Nephron (organoid): ENCODE results near the gene SLC25A6.
A peak's percentile ranks its signal among the peaks of the same experiment; 100 is the strongest.

Source experiments
- H3K27ac Mint-ChIP-seq, 3 experiments: 2 replicates each; pipeline ENCODE4 v1.8.0; 2020; ENCODE audit warnings: mixed read lengths in 3 of 3, mild to moderate bottlenecking in 2 of 3, moderate library complexity in 1 of 3
- H3K27me3 Mint-ChIP-seq: 2 replicates; pipeline ENCODE4 v1.8.0; 2021; ENCODE audit warnings: low read depth, mild to moderate bottlenecking, moderate library complexity, mixed read lengths
- H3K36me3 Mint-ChIP-seq: 2 replicates; pipeline ENCODE4 v1.8.0; 2020; ENCODE audit warnings: low read depth, mixed read lengths
- H3K4me1 Mint-ChIP-seq: 2 replicates; pipeline ENCODE4 v1.8.0; 2020; ENCODE audit warnings: mixed read lengths
- H3K4me3 Mint-ChIP-seq, 3 experiments: 2 replicates each; pipeline ENCODE4 v1.8.0; 2020; ENCODE audit warnings: mild to moderate bottlenecking in 3 of 3, mixed read lengths in 3 of 3, moderate library complexity in 2 of 3
- H3K9me3 Mint-ChIP-seq: 2 replicates; pipeline ENCODE4 v1.8.0; 2020; ENCODE audit warnings: mixed read lengths
- TF ChIP-seq, protein P1 (sequence below), 3 experiments: fragments of 200-600 bp; sonication (generic); IDR thresholded peaks; one replicate each; pipeline ENCODE4 v1.5.0; 2021; ENCODE audit warnings: antibody characterized with exemption in 3 of 3; ENCODE audit not compliant: unreplicated experiment in 3 of 3

SLC25A6 gene

DNA sequence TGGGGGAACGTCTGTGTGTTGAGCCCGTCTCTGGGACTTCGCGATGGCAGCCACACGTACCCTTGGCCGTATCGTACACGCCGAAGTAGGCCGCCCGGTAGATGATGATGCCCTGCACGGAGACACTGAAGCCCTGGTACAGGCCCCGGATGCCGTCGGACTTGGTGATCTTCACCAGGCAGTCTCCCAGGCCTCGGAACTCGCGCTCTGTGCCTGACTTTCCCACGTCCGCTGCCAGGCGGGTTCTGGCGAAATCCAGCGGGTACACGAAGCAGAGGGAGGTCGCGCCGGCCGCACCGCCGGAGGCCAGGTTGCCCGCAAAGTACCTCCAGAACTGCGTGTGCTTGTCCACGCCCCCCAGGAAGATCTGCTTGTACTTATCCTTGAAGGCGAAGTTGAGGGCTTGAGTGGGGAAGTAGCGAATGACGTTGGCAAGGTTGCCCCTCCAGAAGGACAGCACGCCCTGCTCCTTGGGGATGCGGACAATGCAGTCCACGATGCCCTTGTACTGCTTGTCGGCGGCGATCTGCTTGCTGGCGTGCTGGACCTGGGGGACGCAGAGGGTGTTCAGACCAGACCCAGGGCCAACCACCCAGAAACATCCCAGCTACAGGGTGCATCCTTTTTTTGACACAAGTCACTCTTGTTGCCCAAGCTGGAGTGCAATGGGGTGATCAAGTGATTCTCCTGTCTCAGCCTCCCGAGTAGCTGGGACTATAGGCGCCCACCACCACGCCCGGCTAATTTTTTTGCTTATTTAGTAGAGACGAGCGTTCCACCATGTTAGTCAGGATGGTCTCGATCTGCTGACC lies 2.5 kb downstream of the SLC25A6 start:
- no peaks in the 10 kb centered on the region for H3K9me3 Mint-ChIP-seq
- TF ChIP-seq, protein P1, sequence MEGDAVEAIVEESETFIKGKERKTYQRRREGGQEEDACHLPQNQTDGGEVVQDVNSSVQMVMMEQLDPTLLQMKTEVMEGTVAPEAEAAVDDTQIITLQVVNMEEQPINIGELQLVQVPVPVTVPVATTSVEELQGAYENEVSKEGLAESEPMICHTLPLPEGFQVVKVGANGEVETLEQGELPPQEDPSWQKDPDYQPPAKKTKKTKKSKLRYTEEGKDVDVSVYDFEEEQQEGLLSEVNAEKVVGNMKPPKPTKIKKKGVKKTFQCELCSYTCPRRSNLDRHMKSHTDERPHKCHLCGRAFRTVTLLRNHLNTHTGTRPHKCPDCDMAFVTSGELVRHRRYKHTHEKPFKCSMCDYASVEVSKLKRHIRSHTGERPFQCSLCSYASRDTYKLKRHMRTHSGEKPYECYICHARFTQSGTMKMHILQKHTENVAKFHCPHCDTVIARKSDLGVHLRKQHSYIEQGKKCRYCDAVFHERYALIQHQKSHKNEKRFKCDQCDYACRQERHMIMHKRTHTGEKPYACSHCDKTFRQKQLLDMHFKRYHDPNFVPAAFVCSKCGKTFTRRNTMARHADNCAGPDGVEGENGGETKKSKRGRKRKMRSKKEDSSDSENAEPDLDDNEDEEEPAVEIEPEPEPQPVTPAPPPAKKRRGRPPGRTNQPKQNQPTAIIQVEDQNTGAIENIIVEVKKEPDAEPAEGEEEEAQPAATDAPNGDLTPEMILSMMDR (IDR thresholded peaks at IDR 0.05; ENCODE audit: unreplicated experiment in 3 of 3) = no peak
- H3K27me3 Mint-ChIP-seq = peaks cover 4% of the 10 kb centered on the region
- H3K4me1 Mint-ChIP-seq = peaks cover 15% of the 10 kb centered on the region
- H3K36me3 Mint-ChIP-seq = peaks cover 65% of the 10 kb centered on the region
- peak overlapping the region in 1 of 3 experiments; percentile 37 for H3K27ac Mint-ChIP-seq
- H3K4me3 Mint-ChIP-seq = peak overlapping the region; percentile 70 to 79 (median 75)

DNA sequence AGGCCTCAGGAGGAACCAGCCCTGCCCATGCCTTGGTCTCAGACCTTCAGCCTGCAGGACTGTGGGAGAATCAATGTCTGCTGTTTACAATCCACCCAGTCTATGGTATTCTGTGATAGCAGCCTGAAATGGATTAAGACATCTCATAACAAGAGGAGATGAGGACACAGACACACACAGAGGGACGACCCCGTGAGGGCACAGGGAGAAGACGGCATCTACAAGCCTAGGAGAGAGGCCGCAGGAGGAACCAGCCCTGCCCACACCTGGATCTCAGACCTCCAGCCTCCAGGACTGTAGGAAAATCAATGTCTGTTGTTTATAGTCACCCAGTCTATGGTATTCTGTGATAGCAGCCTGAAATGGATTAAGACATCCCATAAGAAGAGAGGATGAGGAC lies 3.3 kb downstream of the SLC25A6 start:
- no peaks in the 10 kb centered on the region for H3K9me3 Mint-ChIP-seq
- H3K27me3 Mint-ChIP-seq = peaks cover 4% of the 10 kb centered on the region
- H3K4me1 Mint-ChIP-seq = peaks cover 9% of the 10 kb centered on the region

DNA sequence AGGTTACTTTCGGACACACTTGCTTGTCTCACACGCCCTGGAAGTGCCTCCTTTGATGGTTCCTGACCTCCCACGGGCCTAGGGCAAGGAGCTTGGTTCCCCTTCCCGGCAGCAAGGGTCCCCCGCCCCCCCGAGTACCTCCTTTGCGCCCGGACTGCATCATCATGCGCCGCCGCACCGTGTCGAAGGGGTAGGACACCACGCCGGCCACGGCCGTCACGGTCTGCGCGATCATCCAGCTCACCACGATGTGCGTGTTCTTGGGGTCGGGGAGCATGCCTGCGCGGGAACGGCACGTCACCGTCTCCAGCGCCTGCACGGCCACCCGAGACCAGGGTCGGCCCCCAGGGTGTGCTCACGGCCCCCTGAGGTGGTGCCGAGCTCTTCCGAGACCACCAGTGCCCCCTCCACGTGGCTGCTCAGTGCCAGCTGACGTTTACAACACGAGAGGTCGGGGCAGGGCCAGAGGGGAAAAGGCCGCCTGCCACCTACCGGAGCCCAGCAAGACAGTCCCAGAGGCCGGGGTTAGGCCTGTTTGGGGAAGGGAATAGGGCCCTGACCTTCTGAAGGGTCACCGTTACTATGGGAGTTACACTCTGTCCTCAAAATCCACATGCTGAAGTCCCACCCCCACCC lies 4.7 kb downstream of the SLC25A6 start:
- Mint-ChIP-seq H3K27me3 (peaks cover 4% of the 10 kb centered on the region), H3K4me1 (peaks cover 6% of the 10 kb centered on the region), H3K9me3 (no peaks in the 10 kb centered on the region), H3K4me3 (peak overlapping the region; percentile 68 to 79 (median 70)), H3K27ac (no peak overlapping the region), H3K36me3 (peaks cover 78% of the 10 kb centered on the region)
- TF ChIP-seq, protein P1 (IDR thresholded peaks at IDR 0.05; ENCODE audit: unreplicated experiment in 3 of 3) = no peak

More for the DNA sequence above, 3.3 kb downstream of the SLC25A6 start:
- Mint-ChIP-seq H3K27ac (peak overlapping the region in 1 of 3 experiments; percentile 37), H3K4me3 (peak overlapping the region; percentile 70 to 79 (median 75)), H3K36me3 (peaks cover 71% of the 10 kb centered on the region)
- TF ChIP-seq, protein P1 (IDR thresholded peaks at IDR 0.05; ENCODE audit: unreplicated experiment in 3 of 3) = no peak

DNA sequence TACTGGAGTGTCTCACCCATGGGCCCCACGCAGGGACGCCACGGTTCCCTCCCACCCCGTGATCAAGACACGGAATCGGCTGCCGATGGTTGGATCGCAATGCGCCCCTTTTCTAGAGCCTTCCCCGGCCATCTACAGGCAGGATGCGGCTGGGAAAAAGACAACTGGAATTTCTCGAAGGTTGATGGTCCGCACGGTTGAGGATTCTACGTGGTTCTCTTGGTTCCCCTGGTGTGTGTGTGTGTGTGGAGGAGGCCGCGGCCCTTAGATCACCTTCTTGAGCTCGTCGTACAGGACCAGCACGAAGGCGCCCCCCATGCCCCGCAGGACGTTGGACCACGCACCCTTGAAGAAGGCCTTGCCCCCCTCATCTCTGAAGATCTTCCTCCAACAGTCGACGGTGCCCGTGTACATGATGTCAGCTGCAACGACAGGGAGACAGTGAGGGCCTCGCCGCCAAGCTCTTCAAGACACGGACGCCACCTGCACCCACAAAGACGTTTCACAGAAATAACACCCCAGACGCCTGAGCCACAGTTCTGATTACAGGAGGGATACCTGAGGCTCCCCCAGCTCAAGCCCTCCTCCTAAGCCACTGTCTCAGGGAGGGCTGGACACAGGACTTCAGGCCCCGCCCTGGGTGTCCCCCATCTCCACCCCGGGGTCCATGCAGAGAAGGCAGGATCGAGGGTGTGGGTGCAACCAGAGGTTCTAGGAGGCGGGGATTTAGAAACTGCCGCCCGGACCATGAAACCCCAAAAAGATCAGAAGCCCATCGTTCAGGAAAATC lies 5.4 kb downstream of the SLC25A6 start:
- Mint-ChIP-seq H3K4me3 (peak overlapping the region in 1 of 3 experiments; percentile 42), H3K4me1 (peaks cover 6% of the 10 kb centered on the region), H3K27me3 (peaks cover 4% of the 10 kb centered on the region), H3K9me3 (no peaks in the 10 kb centered on the region), H3K36me3 (peaks cover 80% of the 10 kb centered on the region), H3K27ac (no peak overlapping the region)
- TF ChIP-seq, protein P1 (IDR thresholded peaks at IDR 0.05; ENCODE audit: unreplicated experiment in 3 of 3) = no peak

DNA sequence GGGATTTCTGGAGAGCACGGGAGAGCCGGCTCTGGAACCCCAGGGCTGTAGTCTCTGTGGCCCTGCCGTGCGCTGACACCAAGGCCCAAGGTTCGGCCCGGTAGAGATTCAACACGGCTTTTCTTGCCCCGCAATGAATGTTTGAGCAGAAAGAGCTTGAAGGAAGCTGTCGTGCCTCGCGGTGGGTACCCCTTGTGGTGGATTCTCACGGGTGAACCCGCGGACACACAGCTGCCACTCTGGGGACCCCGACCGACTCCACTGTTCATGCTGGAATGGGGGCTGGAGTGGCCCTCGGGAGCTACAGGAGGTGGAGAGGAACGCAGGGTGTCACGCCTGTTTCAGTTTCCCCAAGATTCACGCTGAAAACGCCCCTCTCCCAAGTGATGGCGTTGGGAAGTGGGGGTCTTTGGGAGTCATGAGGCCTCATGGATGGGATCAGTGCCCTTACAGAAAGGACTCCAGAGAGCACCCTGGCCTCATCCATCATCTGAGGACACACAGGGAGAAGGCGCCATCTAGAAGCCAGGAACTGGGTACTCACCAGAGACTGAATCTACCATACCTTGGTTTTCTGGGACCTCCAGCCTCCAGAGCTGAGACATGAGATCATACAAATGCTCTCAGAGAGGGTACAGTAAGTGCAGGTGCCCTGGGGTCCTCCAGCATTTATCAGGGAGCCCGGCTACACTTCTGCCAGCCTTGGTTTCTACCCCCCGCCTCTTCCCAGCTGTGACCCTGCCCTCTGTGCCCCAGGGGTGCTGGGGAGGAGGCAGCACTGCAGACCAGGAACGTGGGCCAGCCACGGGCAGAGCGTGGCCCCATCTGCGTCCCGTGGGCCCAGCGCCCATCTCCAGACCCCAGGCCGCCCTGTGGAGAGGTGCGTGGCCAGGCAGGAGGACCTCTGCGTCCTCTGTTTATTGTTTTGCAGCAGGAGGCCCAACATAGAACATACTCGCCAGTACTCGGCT lies 6.4 kb downstream of the SLC25A6 start:
- no peak overlapping the region for H3K4me3 Mint-ChIP-seq
- no peak overlapping the region for H3K27ac Mint-ChIP-seq
- H3K9me3 Mint-ChIP-seq = no peaks in the 10 kb centered on the region
- H3K27me3 Mint-ChIP-seq = peaks cover 4% of the 10 kb centered on the region
- TF ChIP-seq, protein P1 (IDR thresholded peaks at IDR 0.05; ENCODE audit: unreplicated experiment in 3 of 3) = no peak
- peaks cover 72% of the 10 kb centered on the region for H3K36me3 Mint-ChIP-seq
- H3K4me1 Mint-ChIP-seq = peaks cover 6% of the 10 kb centered on the region
